ENCODE data around the gene KIRREL3.

KIRREL3 gene

DNA sequence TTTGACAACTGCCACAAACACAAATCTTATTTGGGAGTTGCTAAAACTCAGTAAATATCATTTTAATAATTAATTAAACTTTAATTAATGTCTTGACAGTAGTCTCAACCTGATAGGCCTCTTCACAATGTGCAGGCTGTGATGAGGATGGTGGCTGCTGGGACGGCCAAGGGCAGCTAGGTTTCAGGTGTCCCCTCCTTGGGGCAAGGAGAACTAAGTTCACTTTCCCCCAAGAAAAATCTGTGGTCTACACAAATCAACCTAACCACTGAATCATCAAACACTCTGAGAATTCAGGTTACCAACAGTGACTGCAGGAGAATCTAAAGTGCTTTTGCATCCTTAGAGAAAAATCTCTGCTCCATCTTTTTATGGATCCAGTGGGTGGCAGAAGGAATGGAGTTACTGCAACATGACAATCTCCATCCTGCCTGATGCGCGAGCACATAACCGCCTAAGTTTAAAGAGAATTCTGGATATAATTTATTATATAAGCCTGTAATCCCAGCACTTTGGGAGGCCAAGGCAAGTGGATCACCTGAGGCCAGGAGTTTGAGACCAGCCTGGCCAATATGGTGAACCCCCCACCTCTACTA is 289.7 kb downstream of the KIRREL3 start:
- no peak for DNase-seq (ENCODE audit: low spot score)

DNA sequence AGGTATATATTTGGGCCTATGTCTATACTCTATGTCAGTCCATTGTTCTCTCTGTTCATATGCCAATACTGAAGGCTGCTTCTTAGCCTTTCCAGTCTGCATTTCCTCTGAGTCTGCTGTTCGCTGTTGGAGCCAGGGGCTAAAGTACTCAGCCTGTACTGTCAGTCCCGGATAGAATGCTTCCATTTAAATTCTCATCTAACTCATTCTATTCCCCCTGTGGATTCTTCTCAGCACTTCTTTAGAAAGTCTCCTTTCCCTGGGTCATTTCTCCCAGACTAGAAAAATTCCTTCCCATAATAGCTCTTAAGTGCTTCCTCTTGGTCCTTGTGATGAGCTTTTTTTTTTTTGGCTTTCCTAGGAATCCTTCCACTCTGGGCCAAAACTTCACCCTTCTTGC is 293.1 kb downstream of the KIRREL3 start:
- no peak for DNase-seq (ENCODE audit: low spot score)

DNA sequence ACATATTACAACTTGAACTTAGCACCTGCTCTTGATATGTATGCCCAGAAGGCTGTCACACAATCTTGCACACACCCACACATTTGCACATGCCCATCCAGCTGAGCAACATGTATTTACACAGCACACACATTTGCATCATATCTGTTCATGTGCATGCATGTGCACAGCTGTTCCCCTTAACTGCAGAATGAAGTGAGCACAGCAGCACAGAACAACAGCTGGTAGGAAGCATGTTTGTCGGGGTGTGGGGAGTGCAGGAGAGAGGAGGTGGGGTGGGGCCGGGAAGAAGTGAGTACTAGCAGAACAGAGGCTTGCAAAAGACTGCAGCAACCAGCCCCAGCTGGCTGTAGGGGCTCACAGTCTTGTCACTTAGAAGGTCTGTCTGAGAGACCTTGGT is 296.5 kb downstream of the KIRREL3 start:
- DNase-seq (ENCODE audit: low spot score) = no peak

DNA sequence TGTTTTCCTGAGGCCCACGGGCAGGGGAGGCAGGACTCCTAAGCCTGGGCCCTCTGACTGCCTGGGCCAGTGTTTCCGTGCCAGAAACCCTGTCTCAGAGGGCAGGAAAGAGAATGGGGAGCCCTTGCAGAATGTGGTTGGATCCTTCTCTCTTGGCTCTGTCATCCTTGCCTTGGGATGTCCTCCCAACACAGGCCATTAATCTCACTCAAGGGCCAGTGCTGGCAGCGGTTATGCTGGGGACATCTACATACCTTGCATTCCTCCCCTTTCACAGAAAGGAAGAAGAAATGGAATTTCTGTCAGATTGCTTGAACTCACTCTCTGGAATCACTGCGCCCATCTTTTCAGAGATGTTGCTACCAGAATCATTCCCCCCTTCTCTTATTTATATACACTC is 296.9 kb downstream of the KIRREL3 start:
- DNase-seq (ENCODE audit: low spot score) = no peak

DNA sequence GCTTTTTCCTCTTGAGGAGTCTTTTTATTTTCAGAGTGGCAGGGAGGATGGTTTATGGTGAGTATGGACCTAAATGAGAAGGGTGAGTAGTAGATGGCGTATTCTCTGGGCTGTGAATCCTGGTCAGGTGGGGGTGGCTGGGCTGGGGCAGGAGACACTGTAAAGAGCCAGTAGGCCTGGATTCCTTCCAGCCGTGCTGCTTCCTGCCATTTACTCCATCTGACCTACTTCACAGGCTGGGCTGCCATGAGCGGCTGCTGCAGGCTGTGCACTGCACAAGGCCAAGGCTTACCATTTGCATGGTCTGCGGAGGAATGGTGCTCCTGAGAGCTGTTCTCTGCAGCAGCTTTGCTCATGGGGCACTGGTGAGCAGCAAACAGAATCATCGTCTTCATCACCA is 297.6 kb downstream of the KIRREL3 start:
- DNase-seq (ENCODE audit: low spot score) = no peak

DNA sequence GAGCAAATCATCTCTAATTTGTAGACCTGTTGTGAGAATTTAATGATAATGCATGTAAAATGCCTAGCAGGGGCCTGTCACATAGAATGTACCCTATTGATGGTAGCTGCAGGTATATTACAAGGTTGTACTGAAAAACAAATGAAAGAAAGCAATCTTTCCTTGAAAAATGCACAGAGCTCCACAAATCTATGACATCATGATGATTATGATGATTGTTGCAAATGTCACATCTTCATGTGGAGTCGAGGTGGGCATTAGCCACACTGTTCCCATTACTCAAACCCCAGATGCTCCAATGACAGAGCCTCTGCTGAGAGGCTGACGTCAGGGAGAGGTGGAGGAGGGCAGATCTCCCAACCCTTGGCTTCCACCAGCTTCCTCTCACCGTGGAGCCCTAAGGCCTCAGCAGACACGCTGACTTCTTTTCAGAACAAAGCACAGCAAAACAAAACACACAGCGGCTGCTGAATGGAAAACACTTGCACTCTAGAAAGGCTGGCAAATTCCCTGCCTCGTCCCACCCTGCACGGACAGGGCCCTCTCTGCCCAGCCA is 298.3 kb downstream of the KIRREL3 start:
- no peak for DNase-seq (ENCODE audit: low spot score)

DNA sequence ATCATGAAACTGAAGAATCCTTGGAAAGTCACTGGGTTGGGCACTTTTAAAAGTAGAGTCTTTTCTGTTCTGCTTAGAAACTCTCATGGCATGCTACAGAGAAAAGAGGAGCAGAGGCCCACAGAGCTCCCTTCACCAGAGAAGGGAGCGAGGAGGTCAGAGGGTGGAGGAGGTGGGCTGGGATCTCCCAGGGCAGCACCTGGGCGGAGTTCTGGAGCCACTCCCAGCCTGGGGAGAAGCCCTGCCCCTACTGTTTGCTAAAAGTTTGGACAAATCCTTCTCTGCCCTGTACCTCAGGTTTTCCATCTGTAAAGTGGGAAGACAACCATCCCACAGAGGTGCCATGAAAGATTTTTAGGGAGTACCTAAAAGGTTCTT is 299.1 kb downstream of the KIRREL3 start:
- no peak for DNase-seq (ENCODE audit: low spot score)

DNA sequence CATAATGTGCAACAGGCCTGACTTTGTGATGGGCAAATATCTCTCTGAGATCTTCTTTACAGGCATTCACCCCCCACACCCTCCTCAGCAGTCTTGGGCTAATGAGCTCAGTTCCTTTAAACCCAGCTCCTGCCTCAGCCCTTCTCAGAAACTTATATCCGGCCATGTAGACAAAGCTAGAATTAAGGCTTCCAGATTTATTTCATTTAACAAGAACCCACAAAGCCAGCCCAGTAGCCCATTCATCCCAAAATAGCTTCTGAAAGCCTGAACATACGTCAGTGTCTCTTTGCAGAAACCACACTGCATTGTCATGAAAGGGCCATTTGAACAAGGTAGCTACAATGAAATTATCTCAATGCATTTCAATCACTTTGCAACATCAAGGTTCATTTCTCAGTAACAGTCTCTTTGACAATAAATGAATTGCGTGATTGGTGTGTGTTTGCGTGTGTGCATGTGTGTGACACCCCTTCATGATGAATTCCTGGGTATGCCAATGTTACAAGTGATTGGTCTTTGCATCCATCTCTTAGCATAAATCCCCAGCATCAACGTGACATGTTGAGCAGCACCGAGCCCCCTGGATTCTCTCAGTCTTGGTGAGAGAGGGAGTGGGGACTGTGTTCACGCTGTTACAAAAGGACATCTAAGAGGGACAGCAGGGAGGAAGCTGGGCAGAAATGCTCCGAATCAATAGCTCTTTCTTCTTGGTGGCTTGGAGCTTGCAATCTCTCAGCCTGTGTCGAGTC is 299.6 kb downstream of the KIRREL3 start:
- no peak for DNase-seq (ENCODE audit: low spot score)

DNA sequence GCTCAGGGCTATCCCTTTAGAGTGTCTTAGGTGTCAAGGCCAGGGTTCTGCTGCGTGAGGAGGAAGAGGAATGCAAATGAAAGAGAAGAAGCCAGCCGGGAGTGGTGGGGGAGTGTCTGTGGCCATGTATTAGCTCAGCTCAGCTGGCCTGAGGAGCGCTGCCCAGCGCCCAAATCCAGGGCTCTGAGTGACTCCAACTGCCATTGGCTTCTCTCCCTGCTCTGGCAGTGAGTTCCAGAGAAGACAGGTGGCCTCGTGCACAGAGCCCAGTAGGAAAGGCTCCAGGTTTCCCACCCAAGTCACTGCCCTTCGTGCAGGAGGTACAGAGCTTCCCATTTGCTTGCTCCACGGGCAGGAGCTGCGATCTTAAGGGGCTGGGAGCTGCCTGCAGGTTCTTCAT is 302.0 kb downstream of the KIRREL3 start:
- no peak for DNase-seq (ENCODE audit: low spot score)

DNA sequence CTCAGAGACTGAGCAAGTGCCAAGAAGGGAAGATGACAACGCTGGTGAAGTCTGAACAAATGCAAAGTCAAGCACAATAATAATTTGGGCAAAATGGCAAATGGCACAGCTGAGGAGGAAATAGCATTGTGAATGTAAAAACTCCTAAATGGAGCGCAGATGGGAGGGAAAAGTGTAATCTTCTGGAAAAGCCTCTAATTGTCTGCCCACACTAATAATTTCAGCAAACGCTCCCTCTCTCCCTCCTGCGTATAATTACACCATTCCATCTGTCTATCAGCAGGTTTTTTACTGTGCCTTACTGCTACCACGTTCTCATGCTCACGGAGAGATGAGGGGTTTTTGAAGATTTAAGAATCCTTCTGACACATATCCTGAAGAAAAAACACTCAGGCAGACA is 302.6 kb downstream of the KIRREL3 start:
- no peak for DNase-seq (ENCODE audit: low spot score)

DNA sequence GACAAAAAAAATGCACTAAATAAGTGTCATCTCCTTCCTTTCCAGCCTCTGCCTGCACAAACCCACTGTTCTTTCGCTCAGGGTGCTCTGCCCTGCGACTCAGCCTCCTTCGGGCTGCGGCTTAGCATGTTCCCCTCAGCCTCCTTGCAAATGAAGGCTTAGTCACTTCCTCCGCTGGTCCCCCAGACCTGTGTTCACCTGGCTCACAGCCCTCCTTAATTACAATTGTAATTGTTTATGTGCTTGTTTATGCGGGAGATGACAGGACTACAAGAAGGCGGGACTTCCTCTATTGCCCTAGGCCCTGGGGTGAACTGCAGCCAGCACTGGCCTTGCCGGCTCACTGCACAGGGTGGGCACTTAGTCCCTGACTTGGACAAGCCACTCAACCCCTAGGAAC is 303.6 kb downstream of the KIRREL3 start:
- DNase-seq (ENCODE audit: low spot score) = no peak

DNA sequence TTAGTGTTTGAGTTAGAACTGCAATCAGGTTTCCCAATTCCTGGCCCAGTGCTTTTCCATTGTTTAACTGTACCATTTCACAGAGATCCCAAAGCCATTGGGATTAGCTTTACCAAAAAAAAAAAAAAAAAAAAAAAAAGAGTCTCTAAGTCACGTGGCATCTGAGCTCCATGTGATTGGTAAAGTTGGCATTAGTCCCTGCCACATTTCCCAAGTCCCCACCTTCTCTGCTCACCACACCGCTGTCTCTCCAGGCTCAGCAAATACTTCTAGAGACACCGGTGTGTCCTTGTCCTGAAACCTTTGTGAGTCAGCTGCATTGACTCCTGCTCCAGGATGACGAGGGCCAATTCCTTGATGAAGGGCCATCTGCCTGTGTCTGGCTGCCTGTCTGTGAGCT is 305.3 kb downstream of the KIRREL3 start:
- DNase-seq (ENCODE audit: low spot score) = no peak

DNA sequence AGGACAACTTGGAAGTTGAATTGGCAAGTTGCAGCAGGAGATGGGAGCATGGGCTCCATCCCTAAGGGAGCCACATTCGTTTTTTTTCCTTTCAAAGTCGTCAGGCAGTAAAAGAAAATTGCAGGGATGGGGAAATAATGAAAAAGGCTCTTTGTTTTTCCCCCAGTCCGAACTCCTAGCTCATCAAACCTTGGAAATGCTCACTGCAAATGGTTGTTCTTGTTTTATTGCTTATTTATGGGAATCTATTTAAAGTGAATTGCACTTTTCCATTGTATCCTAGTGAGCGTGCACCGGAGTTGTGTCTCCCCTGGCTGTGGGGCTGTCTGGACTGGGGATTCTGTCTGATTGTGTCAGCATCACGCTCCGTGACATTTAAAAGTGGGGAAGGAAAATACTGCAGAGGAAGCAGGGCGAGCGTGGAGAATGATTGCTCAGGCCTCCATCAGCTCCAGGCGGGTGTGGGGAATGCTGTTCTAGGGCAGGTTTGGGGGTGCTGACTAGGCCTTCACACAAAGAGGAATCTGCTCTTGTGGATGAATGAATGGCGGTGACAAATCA is 306.4 kb downstream of the KIRREL3 start:
- no peak for DNase-seq (ENCODE audit: low spot score)

DNA sequence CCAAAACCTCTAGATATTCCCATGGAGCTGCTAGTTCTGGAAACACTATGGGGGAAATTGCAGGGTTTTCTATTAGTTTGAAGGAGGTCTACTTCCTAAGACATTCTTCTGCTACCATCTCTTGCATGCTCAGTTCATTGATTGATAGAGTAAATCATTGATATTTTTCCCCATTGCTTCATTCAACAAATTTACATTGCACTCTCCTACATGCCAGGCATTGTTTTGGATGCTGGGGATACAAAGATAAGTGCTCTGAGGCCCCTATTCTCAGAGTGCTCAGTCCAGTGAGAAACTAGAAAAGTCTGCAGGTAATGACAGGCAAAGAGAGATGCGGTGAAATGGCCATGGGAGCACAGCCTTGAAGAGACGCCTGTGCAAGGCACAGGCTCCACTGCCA is 313.1 kb downstream of the KIRREL3 start:
- no peak for DNase-seq (ENCODE audit: low spot score)

DNA sequence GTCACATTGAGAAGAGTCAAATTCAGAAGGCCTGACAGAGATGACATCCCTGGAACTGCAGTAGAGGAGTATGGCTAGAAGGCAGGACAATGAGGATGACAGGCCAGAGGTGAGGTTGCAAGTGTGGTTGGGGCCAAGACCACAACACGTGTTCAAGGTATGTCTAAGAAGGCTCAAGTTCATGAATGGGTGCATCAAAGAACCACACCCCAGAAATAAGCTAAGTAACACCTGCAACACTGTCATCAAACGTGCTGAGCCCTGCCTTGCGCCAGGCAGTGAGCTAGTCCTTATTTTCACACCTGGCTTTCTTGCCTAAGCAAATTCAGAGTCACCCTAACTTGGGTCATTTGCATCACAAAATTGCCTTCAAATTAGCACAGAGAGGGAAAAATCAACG is 313.6 kb downstream of the KIRREL3 start:
- no peak for DNase-seq (ENCODE audit: low spot score)

DNA sequence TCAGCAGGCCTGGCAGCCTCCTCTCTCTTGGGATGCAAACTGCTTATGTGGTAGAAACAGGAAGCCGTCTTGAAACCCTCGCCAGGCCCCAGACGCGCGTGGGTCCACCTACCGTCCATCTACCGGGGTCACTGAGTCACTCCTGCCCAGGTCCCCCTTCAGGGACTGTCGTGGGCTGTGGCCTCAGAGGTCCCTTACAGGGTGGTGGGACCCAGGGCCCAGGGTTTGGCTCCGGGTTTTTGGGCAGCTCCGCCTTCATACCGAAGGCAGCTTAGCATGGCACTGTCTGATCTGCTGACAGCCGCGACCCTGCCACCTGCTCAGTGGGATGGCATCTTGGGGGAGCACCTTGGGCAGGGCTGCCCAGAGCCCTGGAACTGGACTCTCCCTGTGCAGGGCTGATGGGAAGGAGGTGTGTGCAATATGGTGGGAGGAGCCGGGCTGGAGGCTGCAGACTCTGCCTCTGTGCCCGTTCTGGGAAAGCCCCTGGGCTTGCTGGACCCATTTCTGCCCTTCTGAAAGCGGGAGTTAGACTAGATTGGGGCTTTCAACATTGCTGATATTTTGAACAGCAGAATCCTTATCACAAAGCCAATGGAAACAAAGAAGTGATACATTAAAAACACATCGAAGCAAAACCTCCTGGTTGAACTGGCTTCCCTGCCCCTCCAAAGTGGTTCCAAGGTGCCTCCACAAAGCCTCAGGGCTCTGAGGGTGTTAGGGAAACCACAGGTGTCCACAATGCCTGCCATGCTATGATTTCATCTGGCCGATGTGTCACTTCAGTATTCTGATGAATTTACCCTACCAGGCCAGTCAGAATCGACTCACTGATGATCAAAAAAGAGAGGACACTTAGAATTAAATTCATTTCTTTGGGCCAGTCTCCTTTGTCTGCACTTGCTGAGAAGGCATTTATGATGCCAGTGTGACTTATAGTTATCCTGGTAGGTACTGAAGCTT is 316.5 kb downstream of the KIRREL3 start:
- no peak for DNase-seq (ENCODE audit: low spot score)

DNA sequence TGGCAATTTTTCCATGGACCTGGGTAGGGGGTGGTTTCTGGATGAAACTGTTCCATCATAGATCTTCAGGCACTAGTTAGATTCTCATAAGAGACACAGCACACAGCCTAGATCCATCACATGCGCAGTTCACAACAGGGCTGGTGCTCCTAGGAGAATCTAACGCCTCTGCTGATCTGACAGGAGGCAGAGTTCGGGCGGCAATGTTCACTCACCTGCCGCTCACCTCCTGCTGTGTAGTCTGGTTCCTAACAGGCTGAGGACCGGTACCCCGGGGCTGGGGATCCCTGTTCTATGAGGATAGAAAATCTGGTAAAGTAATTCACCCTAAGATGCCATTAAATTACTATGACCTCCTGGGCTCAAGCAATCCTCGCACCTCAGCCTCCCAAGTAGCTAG is 318.0 kb downstream of the KIRREL3 start:
- DNase-seq (ENCODE audit: low spot score) = no peak

DNA sequence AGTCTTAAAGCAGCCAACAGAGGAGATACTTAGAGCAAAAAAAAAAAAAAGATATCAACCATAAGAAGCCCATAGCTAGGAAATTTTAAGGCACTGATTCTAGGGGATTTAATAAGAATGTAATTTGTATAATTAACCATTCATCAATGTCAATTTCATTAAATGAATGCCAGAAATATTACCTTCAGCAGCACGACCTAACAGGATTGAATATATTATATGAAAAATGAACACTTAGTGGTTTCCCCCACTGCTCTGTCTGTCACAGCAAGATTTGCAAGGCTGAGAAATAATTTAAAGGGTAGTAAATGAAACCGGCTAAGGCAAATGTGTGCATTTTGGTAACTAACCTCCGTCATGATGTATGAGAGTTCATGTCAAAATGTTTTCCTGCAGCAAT is 319.9 kb downstream of the KIRREL3 start:
- DNase-seq (ENCODE audit: low spot score) = no peak

DNA sequence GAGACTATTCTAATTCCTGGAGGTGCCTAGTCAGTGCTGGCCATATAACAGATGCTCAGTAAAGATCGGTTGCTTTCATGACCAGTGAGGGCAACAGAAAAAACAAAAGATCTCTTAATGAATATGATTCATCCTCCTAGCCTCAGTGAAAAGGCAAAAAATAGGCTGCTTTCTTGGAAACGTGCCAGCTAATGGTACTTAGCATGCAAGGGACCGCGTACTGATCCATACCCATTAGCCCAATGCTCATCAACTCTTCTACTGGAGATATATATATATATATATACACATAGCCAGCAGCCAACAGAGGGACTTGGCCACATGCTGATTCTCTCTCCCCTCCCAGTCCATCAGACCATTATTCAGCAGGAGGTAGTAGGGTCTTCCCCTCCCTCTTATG is 320.4 kb downstream of the KIRREL3 start:
- DNase-seq (ENCODE audit: low spot score) = no peak

DNA sequence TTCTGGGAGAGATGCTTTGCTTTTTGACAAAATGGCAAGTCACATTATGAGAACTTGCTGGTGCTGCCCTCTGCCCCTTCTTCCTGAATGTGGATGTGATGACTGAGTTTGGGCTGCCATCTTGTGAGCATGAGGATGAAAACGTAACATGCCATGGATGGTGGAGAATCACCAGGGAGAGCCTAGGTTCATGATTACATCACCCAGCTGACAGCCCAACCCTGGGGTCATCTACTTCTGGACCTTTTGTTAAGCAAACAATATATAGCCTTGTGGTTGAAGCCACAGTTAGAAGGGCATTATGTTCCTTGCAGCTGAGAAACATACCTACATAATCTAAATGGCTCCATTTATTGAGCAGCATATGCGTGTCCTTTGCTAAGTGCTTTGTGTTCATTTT is 321.5 kb downstream of the KIRREL3 start:
- DNase-seq (ENCODE audit: low spot score) = no peak

DNA sequence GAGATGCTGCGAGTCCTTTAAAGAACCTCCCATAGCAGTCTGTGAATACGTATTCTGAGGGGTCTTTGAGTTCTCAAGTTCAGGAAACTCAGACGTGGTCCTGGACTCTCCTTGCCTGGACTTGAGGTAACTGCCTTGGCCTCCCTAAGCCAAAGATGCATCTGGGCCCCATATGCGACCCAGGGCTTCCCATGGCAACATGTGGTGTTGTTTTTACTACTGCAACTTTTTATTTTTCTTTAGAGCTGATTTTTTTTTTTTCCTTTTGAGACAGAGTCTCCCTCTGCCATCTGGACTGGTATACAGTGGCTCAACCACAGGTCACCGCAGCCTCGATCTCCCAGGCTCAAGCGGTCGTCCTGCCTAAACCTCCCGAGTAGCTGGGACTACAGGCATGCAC is 324.0 kb downstream of the KIRREL3 start:
- no peak for DNase-seq (ENCODE audit: low spot score)

DNA sequence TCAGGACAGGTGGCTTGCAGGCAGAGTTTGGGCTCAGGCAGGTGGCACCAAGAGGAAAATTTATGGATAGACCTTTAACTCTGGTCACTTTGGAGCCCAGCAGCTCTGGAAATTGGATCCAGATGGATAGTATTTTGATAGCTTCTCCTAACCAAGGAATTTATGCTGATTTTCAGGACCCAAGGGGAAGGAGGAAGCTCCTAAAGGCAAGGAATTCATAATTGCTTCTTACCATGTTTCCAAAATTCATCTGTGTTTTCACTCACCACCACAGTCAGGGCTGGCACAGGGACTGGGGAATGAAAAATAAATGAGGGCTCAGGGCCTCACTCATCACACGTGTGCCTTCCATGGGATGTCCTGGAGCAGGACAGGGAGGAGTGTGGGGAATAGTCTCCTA is 327.3 kb downstream of the KIRREL3 start:
- peak; percentile 13 for DNase-seq (ENCODE audit: low spot score)

Measured in GM03348 (cell line).